Measurements from ENCODE around the gene TMEM61.

The TMEM61 gene

DNA sequence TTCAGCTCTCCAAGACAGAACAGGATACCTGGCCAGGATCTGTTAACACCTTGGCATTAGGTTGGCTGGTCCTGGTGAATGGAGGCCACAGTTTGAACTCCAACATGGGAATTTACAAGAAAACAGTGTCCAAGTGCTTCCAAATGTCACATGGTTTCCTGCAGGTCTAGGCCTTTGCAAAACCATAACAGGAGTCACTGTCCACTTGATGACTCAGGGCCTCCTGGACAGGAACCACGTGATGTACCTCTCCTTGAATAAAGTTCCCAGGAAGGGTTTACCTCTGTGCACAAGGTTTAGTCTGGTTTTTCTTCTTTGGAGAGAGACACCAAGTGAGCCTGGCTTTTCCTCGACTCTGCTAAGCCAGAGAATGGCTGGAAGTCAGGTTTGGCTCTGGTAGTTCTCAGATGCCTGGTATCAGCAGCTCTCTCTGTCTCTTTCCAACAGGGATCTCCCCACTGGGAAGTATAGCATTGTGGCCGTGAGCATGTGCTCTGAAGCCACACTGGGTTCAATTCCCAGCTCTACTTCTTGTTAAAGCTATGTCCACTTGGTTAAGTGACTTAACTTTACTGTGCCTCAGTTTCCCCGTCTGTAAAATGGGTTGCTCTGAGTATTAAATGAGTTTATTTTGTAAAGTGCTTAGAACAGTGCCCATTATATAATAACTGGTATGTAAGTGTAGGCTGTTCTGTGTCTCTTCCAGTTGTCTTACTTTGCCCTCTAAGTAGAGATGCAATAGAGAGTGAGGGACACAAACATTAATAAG is 27.3 kb upstream of the TMEM61 start:
- Histone ChIP-seq H3K79me2 (ENCODE audit: insufficient read depth, low read length) (no peaks in the 10 kb centered on the region), H3K4me3 (ENCODE audit: low read length, poor library complexity, severe bottlenecking) (no peak overlapping the region), H3F3A (ENCODE audit: low read depth) (no peaks in the 10 kb centered on the region), H4K20me1 (ENCODE audit: insufficient read depth, low read length, poor library complexity, severe bottlenecking) (no peaks in the 10 kb centered on the region), H3K9ac (ENCODE audit: low read depth, low read length, poor library complexity, severe bottlenecking) (no peak overlapping the region), H3K36me3 (ENCODE audit: insufficient read depth, low read length) (no peaks in the 10 kb centered on the region), H3K9me3 (ENCODE audit: insufficient read depth, low read depth, low read length) (peaks cover 9% of the 10 kb centered on the region; the same call in 1 of the 2 replicates), H3K4me1 (ENCODE audit: insufficient read depth, low read length, poor library complexity, severe bottlenecking) (no peaks in the 10 kb centered on the region), H3K9me2 (replicated peaks; ENCODE audit: low read depth, low read length) (no peaks in the 10 kb centered on the region), H3K27me3 (ENCODE audit: insufficient read depth, low read length, poor library complexity, severe bottlenecking) (no peaks in the 10 kb centered on the region), H2AFZ (ENCODE audit: low read length) (no peak overlapping the region), H3K4me2 (ENCODE audit: low read depth, low read length, poor library complexity, severe bottlenecking) (no peak overlapping the region)
- no peak for TF ChIP-seq EZH2phosphoT487 (IDR thresholded peaks at IDR 0.05; ENCODE audit: borderline replicate concordance)
- TF ChIP-seq, protein P1, sequence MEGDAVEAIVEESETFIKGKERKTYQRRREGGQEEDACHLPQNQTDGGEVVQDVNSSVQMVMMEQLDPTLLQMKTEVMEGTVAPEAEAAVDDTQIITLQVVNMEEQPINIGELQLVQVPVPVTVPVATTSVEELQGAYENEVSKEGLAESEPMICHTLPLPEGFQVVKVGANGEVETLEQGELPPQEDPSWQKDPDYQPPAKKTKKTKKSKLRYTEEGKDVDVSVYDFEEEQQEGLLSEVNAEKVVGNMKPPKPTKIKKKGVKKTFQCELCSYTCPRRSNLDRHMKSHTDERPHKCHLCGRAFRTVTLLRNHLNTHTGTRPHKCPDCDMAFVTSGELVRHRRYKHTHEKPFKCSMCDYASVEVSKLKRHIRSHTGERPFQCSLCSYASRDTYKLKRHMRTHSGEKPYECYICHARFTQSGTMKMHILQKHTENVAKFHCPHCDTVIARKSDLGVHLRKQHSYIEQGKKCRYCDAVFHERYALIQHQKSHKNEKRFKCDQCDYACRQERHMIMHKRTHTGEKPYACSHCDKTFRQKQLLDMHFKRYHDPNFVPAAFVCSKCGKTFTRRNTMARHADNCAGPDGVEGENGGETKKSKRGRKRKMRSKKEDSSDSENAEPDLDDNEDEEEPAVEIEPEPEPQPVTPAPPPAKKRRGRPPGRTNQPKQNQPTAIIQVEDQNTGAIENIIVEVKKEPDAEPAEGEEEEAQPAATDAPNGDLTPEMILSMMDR (conservative IDR thresholded peaks at IDR 0.05; ENCODE audit: low read length) = no peak

DNA sequence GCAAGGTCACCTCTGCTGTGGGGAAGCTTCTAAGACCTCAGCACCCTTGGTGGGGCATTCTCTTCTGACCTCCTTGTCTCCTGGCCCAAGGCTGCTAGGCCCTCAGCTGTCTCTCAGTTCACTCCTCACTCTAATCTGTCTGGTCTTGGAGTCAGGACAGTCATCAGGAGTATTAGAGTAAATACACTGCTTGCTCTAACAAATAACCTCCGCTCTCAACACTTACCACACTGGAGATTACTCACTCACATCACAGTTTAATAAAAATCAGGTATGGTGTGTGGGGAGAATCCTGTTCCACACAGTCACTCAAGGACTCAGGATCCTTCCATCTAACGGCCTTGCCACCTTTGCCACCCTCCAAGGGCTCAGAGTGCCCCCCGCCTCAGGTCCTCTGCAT is 26.6 kb upstream of the TMEM61 start:
- Histone ChIP-seq H3F3A (ENCODE audit: low read depth) (no peaks in the 10 kb centered on the region), H3K9ac (ENCODE audit: low read depth, low read length, poor library complexity, severe bottlenecking) (no peak overlapping the region), H3K9me2 (replicated peaks; ENCODE audit: low read depth, low read length) (no peaks in the 10 kb centered on the region), H2AFZ (ENCODE audit: low read length) (no peak overlapping the region), H3K27me3 (ENCODE audit: insufficient read depth, low read length, poor library complexity, severe bottlenecking) (no peaks in the 10 kb centered on the region), H3K9me3 (ENCODE audit: insufficient read depth, low read depth, low read length) (peaks cover 9% of the 10 kb centered on the region; the same call in 1 of the 2 replicates), H3K4me3 (ENCODE audit: low read length, poor library complexity, severe bottlenecking) (no peak overlapping the region), H3K79me2 (ENCODE audit: insufficient read depth, low read length) (no peaks in the 10 kb centered on the region), H4K20me1 (ENCODE audit: insufficient read depth, low read length, poor library complexity, severe bottlenecking) (no peaks in the 10 kb centered on the region), H3K4me2 (ENCODE audit: low read depth, low read length, poor library complexity, severe bottlenecking) (no peak overlapping the region), H3K4me1 (ENCODE audit: insufficient read depth, low read length, poor library complexity, severe bottlenecking) (no peaks in the 10 kb centered on the region), H3K36me3 (ENCODE audit: insufficient read depth, low read length) (no peaks in the 10 kb centered on the region)
- TF ChIP-seq, protein P1 (conservative IDR thresholded peaks at IDR 0.05; ENCODE audit: low read length) = no peak
- TF ChIP-seq EZH2phosphoT487 (IDR thresholded peaks at IDR 0.05; ENCODE audit: borderline replicate concordance) = no peak

DNA sequence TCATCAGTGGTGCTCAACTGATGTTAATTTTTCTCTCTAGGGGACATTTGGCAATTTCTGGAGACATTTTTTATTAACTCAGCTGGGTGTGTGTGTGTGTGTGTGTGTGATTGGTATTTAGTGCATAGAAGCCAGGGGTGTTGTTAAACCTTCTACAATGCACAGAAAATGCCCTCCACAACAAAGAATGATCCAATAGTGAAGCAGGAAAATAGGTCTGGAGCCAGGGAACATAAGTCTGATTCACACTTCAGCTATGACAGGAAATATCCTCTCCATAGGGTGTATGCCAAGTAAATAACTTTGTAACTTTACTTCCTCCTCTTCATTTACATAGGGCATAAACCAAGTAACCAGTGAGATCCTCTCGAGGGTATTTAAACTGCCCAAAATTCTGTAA is 25.1 kb upstream of the TMEM61 start:
- H3K9me2 ChIP-seq (replicated peaks; ENCODE audit: low read depth, low read length) = no peaks in the 10 kb centered on the region
- no peaks in the 10 kb centered on the region for H3K36me3 ChIP-seq (ENCODE audit: insufficient read depth, low read length)
- no peaks in the 10 kb centered on the region for H3F3A ChIP-seq (ENCODE audit: low read depth)
- no peak overlapping the region for H3K4me2 ChIP-seq (ENCODE audit: low read depth, low read length, poor library complexity, severe bottlenecking)
- H2AFZ ChIP-seq (ENCODE audit: low read length) = no peak overlapping the region
- H3K9ac ChIP-seq (ENCODE audit: low read depth, low read length, poor library complexity, severe bottlenecking) = no peak overlapping the region
- H3K9me3 ChIP-seq (ENCODE audit: insufficient read depth, low read depth, low read length) = peaks cover 9% of the 10 kb centered on the region; the same call in 1 of the 2 replicates
- no peaks in the 10 kb centered on the region for H3K27me3 ChIP-seq (ENCODE audit: insufficient read depth, low read length, poor library complexity, severe bottlenecking)
- H4K20me1 ChIP-seq (ENCODE audit: insufficient read depth, low read length, poor library complexity, severe bottlenecking) = no peaks in the 10 kb centered on the region
- no peak overlapping the region for H3K4me3 ChIP-seq (ENCODE audit: low read length, poor library complexity, severe bottlenecking)
- no peaks in the 10 kb centered on the region for H3K4me1 ChIP-seq (ENCODE audit: insufficient read depth, low read length, poor library complexity, severe bottlenecking)
- H3K79me2 ChIP-seq (ENCODE audit: insufficient read depth, low read length) = no peaks in the 10 kb centered on the region
- TF ChIP-seq, protein P1 (conservative IDR thresholded peaks at IDR 0.05; ENCODE audit: low read length) = no peak
- no peak for TF ChIP-seq EZH2phosphoT487 (IDR thresholded peaks at IDR 0.05; ENCODE audit: borderline replicate concordance)
